GM12892 (cell line): ENCODE data around the gene RAB4A.

Source experiments
- POLR2A ChIP-seq: IDR thresholded peaks from 2 replicates; pipeline ENCODE4 v1.6.1; 2011; ENCODE audit warnings: low read depth, low read length, control low read depth
- TAF1 ChIP-seq: IDR thresholded peaks from 2 replicates; pipeline ENCODE4 v1.6.1; 2011; ENCODE audit warnings: low read depth, mild to moderate bottlenecking, control low read depth, low read length, borderline replicate concordance

GRCh38 chr1:229227298-229227919 lies 43.5 kb upstream of the RAB4A start:
- no peak for TF ChIP-seq POLR2A
- TF ChIP-seq TAF1, result no peak
